ENCODE data around the gene DNAJC15.
"Not testable (repeated sequence)": the region's sequence is repeated elsewhere in the genome, so short reads cannot be mapped to it uniquely, and the experiment has no call there.

GRCh38 chr13:43060806-43061205 lies 37.4 kb downstream of the DNAJC15 start:
- not testable (repeated sequence) for TF ChIP-seq CTCF (IDR thresholded peaks at IDR 0.05); POLR2AphosphoS5 (IDR thresholded peaks at IDR 0.05; ENCODE audit: low read depth, low read length); REST (IDR thresholded peaks at IDR 0.05; ENCODE audit: insufficient read depth in 1 of 2, low read depth in 2 of 2, low read length in 1 of 2)

Measured in Panc1 (cell line).